Keratinocyte (primary cell): Measurements from ENCODE around the gene NMNAT2. TPM values are rescaled to one million over a fixed set of nuclear protein-coding genes. Genes with fewer than 3 reads are reported as not detected.
A peak's percentile ranks its signal among the peaks of the same experiment; 100 is the strongest.

Source experiments
- DNase-seq: peaks from one replicate; pipeline ENCODE4 v3.0.0-alpha.2; 2011; ENCODE audit warnings: low read depth, missing footprints, low spot score
- FAIRE-seq: peaks from 2 replicates; lab custom pipeline; 2011; peaks lifted over from hg19 to GRCh38; lab: Jason Lieb, UNC
- H2AFZ ChIP-seq: 2 replicates; pipeline ENCODE4 v1.6.0; 2012; ENCODE audit warnings: low read length, control low read depth, inconsistent platforms; ENCODE audit not compliant: control insufficient read depth
- H3K27ac ChIP-seq: 2 replicates; pipeline ENCODE4 v1.5.1; 2011; ENCODE audit warnings: low read length; ENCODE audit not compliant: control insufficient read depth, insufficient read depth
- H3K27me3 ChIP-seq: 3 replicates; pipeline ENCODE4 v1.6.0; 2011; ENCODE audit warnings: low read length; ENCODE audit not compliant: control insufficient read depth, insufficient read depth; ENCODE audit errors: extremely low read depth
- H3K36me3 ChIP-seq, 2 experiments: 2 replicates in 1 of 2; 3 replicates in 1 of 2; pipeline ENCODE4 v1.5.1; 2011; ENCODE audit warnings: low read length in 2 of 2, mild to moderate bottlenecking in 1 of 2; ENCODE audit not compliant: control insufficient read depth in 2 of 2, insufficient read depth in 2 of 2; ENCODE audit errors: extremely low read depth in 1 of 2
- H3K4me1 ChIP-seq: 3 replicates; pipeline ENCODE4 v1.5.1; 2011; ENCODE audit warnings: low read length; ENCODE audit not compliant: control insufficient read depth, insufficient read depth; ENCODE audit errors: extremely low read depth
- H3K4me2 ChIP-seq: 3 replicates; pipeline ENCODE4 v1.6.0; 2011; ENCODE audit warnings: low read depth, low read length; ENCODE audit not compliant: control insufficient read depth, insufficient read depth; ENCODE audit errors: extremely low read depth
- H3K4me3 ChIP-seq, 3 experiments: fragments of 200-600 bp in 1 of 3; sonication (generic) in 1 of 3; 2 replicates in 2 of 3; 3 replicates in 1 of 3; pipeline ENCODE4 v1.5.1; 2011 to 2016; ENCODE audit warnings: low read length in 3 of 3, mild to moderate bottlenecking in 3 of 3, control low read depth in 2 of 3, inconsistent platforms in 1 of 3, low read depth in 1 of 3, mixed read lengths in 1 of 3, mixed run types in 1 of 3, moderate library complexity in 1 of 3; ENCODE audit not compliant: control insufficient read depth in 2 of 3, insufficient read depth in 2 of 3; ENCODE audit errors: extremely low read depth in 1 of 3
- H3K79me2 ChIP-seq: 2 replicates; pipeline ENCODE4 v1.6.0; 2012; ENCODE audit warnings: low read length; ENCODE audit not compliant: control insufficient read depth, insufficient read depth
- H3K9ac ChIP-seq: 3 replicates; pipeline ENCODE4 v1.6.0; 2011; ENCODE audit warnings: low read length; ENCODE audit not compliant: control insufficient read depth, insufficient read depth; ENCODE audit errors: extremely low read depth
- H3K9me1 ChIP-seq: 3 replicates; pipeline ENCODE4 v1.6.0; 2011; ENCODE audit warnings: low read length; ENCODE audit not compliant: control insufficient read depth, insufficient read depth; ENCODE audit errors: extremely low read depth
- H3K9me3 ChIP-seq: 2 replicates; pipeline ENCODE4 v1.5.1; 2012; ENCODE audit warnings: low read depth, low read length; ENCODE audit not compliant: control insufficient read depth
- H4K20me1 ChIP-seq: 3 replicates; pipeline ENCODE4 v1.6.0; 2011; ENCODE audit warnings: low read length; ENCODE audit not compliant: control insufficient read depth, insufficient read depth; ENCODE audit errors: extremely low read depth
- CTCF ChIP-seq, 3 experiments: IDR thresholded peaks in 1 of 3; conservative IDR thresholded peaks in 1 of 3; optimal IDR thresholded peaks in 1 of 3; 2 replicates in 2 of 3; 3 replicates in 1 of 3; pipeline versions ENCODE3 to v1.5.1; 2011; ENCODE audit warnings: low read length in 3 of 3, mild to moderate bottlenecking in 3 of 3, moderate library complexity in 2 of 3, control low read depth in 1 of 3, inconsistent platforms in 1 of 3; ENCODE audit not compliant: insufficient read depth in 2 of 3; ENCODE audit errors: extremely low read depth in 1 of 3
- EZH2 ChIP-seq: IDR thresholded peaks from one replicate; pipeline ENCODE4 v1.6.1; 2012; ENCODE audit warnings: inconsistent platforms, mild to moderate bottlenecking, low read length, moderate library complexity
- dilution Hi-C: fragments of 300-500 bp; cut with MboI; formaldehyde crosslinking; loops from one replicate; pipeline ENCODE4 v1.7.0; 2020; ENCODE audit warnings: low sequenced_read_pairs; ENCODE audit not compliant: extremely low pct_ligation_motif_present
- polyA plus RNA-seq, 5 experiments: library from polyadenylated mRNA; depleted of rRNA in 3 of 5; stranded (reverse) in 3 of 5; stranded (forward) in 1 of 5; unstranded in 1 of 5; fragments of >200 nt; gene quantifications; 1 replicate in 1 of 5; 2 replicates in 3 of 5; 3 replicates in 1 of 5; pipeline versions ENCODE4 v1.2.1 to v1.2.3, GENCODE V29; 2011 to 2012; ENCODE audit warnings: missing spikeins in 2 of 5, low read depth in 1 of 5, low replicate concordance in 1 of 5

The NMNAT2 gene
- polyA plus RNA-seq, 1 donor (not counting 4 experiments of a cell fraction or from before 2014, with no cell fraction given): 0.72 TPM

- peaks cover 30 to 52% of the 10 kb centered on the region in 2 experiments for H3K36me3 ChIP-seq
- H3K9ac ChIP-seq: no peak overlapping the region
- no peak overlapping the region for H2AFZ ChIP-seq
- dilution Hi-C loops: no loop called here
- DNase-seq (no peak), FAIRE-seq (peak; percentile 88)
- H3K4me3 ChIP-seq: no peak overlapping the region
- H3K9me3 ChIP-seq: no peaks in the 10 kb centered on the region
- H3K27me3 ChIP-seq: no peaks in the 10 kb centered on the region
- H4K20me1 ChIP-seq: peaks cover 66% of the 10 kb centered on the region
- peak overlapping the region; percentile 66 for H3K27ac ChIP-seq
- TF ChIP-seq EZH2 (no peak), CTCF (optimal IDR thresholded peaks at IDR 0.05 in 1 of 3, IDR thresholded peaks at IDR 0.05 in 1 of 3, conservative IDR thresholded peaks at IDR 0.05 in 1 of 3; ENCODE audit: extremely low read depth in 1 of 3, insufficient read depth in 2 of 3, low read length in 3 of 3) (no peak)
- H3K79me2 ChIP-seq: peaks cover 77% of the 10 kb centered on the region
- H3K4me2 ChIP-seq: peak overlapping the region; percentile 13
- H3K9me1 ChIP-seq: peaks cover 3% of the 10 kb centered on the region
- H3K4me1 ChIP-seq: peaks cover 59% of the 10 kb centered on the region
These were observed 208.5 kb downstream of the NMNAT2 start for GRCh38 chr1:183209533-183210158.

DNA sequence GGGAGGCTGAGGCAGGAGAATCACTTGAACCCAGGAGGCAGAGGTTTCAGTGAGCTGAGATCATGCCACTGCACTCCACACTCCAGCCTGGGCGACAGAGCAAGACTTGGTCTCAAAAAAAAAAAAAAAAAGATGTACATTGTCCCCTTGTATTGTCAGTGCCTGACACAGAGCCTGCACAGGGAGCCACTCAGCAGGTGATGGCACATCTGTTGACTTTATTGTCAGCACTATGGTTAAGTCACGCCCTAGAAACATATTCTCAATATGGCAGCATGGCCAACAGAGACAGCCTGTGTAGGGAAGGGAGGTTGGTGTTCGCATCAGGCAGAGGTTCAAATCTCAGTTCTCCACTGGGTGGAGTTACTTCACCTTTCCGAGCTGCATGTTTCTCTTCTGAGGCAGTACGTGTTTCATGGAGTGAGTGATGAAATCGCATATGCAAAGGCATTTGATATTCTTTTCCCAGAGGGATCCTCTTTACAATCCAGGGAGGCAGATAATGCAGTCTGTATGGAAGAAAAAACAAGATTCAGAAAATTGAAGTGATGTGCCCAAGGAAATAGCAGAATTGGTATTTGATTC lies 211.6 kb downstream of the NMNAT2 start:
- FAIRE-seq (no peak), DNase-seq (no peak)
- dilution Hi-C loops: no loop called here
- Histone ChIP-seq H3K36me3 (peaks cover 18 to 40% of the 10 kb centered on the region in 2 experiments), H3K9ac (no peak overlapping the region), H3K4me1 (peaks cover 47% of the 10 kb centered on the region), H3K4me2 (no peak overlapping the region), H3K27ac (no peak overlapping the region), H3K27me3 (no peaks in the 10 kb centered on the region), H3K9me3 (no peaks in the 10 kb centered on the region), H3K9me1 (peaks cover 3% of the 10 kb centered on the region), H3K79me2 (peaks cover 90% of the 10 kb centered on the region), H3K4me3 (no peak overlapping the region), H2AFZ (no peak overlapping the region), H4K20me1 (peaks cover 62% of the 10 kb centered on the region)
- TF ChIP-seq EZH2 (no peak), CTCF (optimal IDR thresholded peaks at IDR 0.05 in 1 of 3, IDR thresholded peaks at IDR 0.05 in 1 of 3, conservative IDR thresholded peaks at IDR 0.05 in 1 of 3; ENCODE audit: extremely low read depth in 1 of 3, insufficient read depth in 2 of 3, low read length in 3 of 3) (peak in 1 of 3 experiments; percentile 11)
